GM19397 (cell line): ENCODE data around the gene C2orf74.
"Not testable (repeated sequence)": the region's sequence is repeated elsewhere in the genome, so short reads cannot be mapped to it uniquely, and the experiment has no call there.

Experiments
- ATAC-seq: cut with Tn5 transposase; IDR thresholded peaks from one replicate; pipeline ENCODE4 v1.9.1; 2021; ENCODE audit warnings: mild to moderate bottlenecking, moderate library complexity; ENCODE audit not compliant: unreplicated experiment

The C2orf74 gene

GRCh38 chr2:61161888-61162287 lies at the start of gene C2orf74:
Gene C2orf74, plus strand, starts transcription at chr2:61162188. Its CDS starts 327 bp downstream, at chr2:61162515.
- ATAC-seq, result no peak

GRCh38 chr2:61114147-61114546 lies 47.8 kb upstream of the C2orf74 start:
- no peak for ATAC-seq

GRCh38 chr2:61116302-61116701 lies 45.7 kb upstream of the C2orf74 start:
- no peak for ATAC-seq

- no peak for ATAC-seq
These were observed 44.5 kb upstream of the C2orf74 start for GRCh38 chr2:61117534-61117933.

GRCh38 chr2:61125123-61125710 lies 36.8 kb upstream of the C2orf74 start:
- ATAC-seq, result no peak

- ATAC-seq, result no peak
These were observed 36.2 kb upstream of the C2orf74 start for GRCh38 chr2:61125798-61126197.

GRCh38 chr2:61128122-61128521 lies 33.9 kb upstream of the C2orf74 start:
- not testable (repeated sequence) for ATAC-seq

- ATAC-seq, result no peak
These were observed 27.8 kb upstream of the C2orf74 start for GRCh38 chr2:61134141-61134540.

GRCh38 chr2:61135510-61135909 lies 26.5 kb upstream of the C2orf74 start:
- no peak for ATAC-seq

- ATAC-seq, result no peak
These were observed 23.1 kb upstream of the C2orf74 start for GRCh38 chr2:61138859-61139258.

GRCh38 chr2:61141151-61141550 lies 20.8 kb upstream of the C2orf74 start:
- no peak for ATAC-seq

- peak; percentile 92 for ATAC-seq
These were observed 17.2 kb upstream of the C2orf74 start for GRCh38 chr2:61144697-61145268.

GRCh38 chr2:61145990-61146389 lies 16.0 kb upstream of the C2orf74 start:
- no peak for ATAC-seq

GRCh38 chr2:61148091-61148490 lies 13.9 kb upstream of the C2orf74 start:
- not testable (repeated sequence) for ATAC-seq

GRCh38 chr2:61149074-61149473 lies 12.9 kb upstream of the C2orf74 start:
- no peak for ATAC-seq

- no peak for ATAC-seq
These were observed 10.6 kb upstream of the C2orf74 start for GRCh38 chr2:61151436-61151835.

- no peak for ATAC-seq
These were observed 4.5 kb upstream of the C2orf74 start for GRCh38 chr2:61157371-61158003.

GRCh38 chr2:61158356-61158955 lies 3.5 kb upstream of the C2orf74 start:
- no peak for ATAC-seq

GRCh38 chr2:61162721-61163120 lies 733 bp downstream of the C2orf74 start:
- ATAC-seq, result no peak

GRCh38 chr2:61165082-61165481 lies 3.1 kb downstream of the C2orf74 start:
- not testable (repeated sequence) for ATAC-seq

- no peak for ATAC-seq
These were observed 4.0 kb downstream of the C2orf74 start for GRCh38 chr2:61165946-61166345.

GRCh38 chr2:61167579-61167978 lies 5.6 kb downstream of the C2orf74 start:
- no peak for ATAC-seq
